HepG2 (cell line): ENCODE results near the gene STX10. TPM values are rescaled to one million over a fixed set of nuclear protein-coding genes. Genes with fewer than 3 reads are reported as not detected.

Experiments used
- CAMTA2 ChIP-seq: sonication (generic); formaldehyde crosslinking; IDR thresholded peaks from 2 replicates; pipeline ENCODE4 v1.4.0; 2020; ENCODE audit warnings: mild to moderate bottlenecking, missing genetic modification reagents, borderline replicate concordance
- CC2D1A ChIP-seq: sonication (generic); formaldehyde crosslinking; IDR thresholded peaks from 2 replicates; pipeline ENCODE4 v1.8.1; 2023; ENCODE audit warnings: mild to moderate bottlenecking, missing genetic modification reagents
- FOXA1 ChIP-seq, 2 experiments: fragments of 450-650 bp in 1 of 2; sonication (generic) in 1 of 2; formaldehyde crosslinking in 1 of 2; IDR thresholded peaks; 2 replicates each; pipeline versions ENCODE4 v1.4.0 to v1.6.1; 2016 to 2020; ENCODE audit warnings: missing genetic modification reagents in 1 of 2
- IKZF1 ChIP-seq: fragments of 450-650 bp; IDR thresholded peaks from 2 replicates; pipeline ENCODE4 v1.7.1; 2016
- KDM4B ChIP-seq: sonication (generic); formaldehyde crosslinking; IDR thresholded peaks from 2 replicates; pipeline ENCODE4 v1.4.0; 2020; ENCODE audit warnings: missing genetic modification reagents
- NCOR1 ChIP-seq: fragments of 200-600 bp; sonication (generic); IDR thresholded peaks from 2 replicates; pipeline ENCODE4 v1.7.0; 2017; ENCODE audit warnings: antibody characterized with exemption, low read length, borderline replicate concordance
- NR2C2 ChIP-seq: sonication (generic); formaldehyde crosslinking; IDR thresholded peaks from 2 replicates; pipeline ENCODE4 v1.4.0; 2020; ENCODE audit warnings: missing genetic modification reagents, mild to moderate bottlenecking, moderate library complexity, borderline replicate concordance
- POGZ ChIP-seq: sonication (generic); formaldehyde crosslinking; IDR thresholded peaks from 2 replicates; pipeline ENCODE4 v1.4.0; 2020; ENCODE audit warnings: mild to moderate bottlenecking, missing genetic modification reagents
- TCF7 ChIP-seq: sonication (generic); IDR thresholded peaks from 2 replicates; pipeline ENCODE4 v1.6.1; 2016; ENCODE audit warnings: antibody characterized with exemption, low read depth
- U2AF2 ChIP-seq: fragments of 200-400 bp; formaldehyde crosslinking; IDR thresholded peaks from 2 replicates; pipeline ENCODE4 v1.6.1; 2017; ENCODE audit warnings: low read depth, mild to moderate bottlenecking, low read length
- ZNF256 ChIP-seq: sonication (generic); formaldehyde crosslinking; conservative IDR thresholded peaks from 2 replicates; pipeline ENCODE4 v1.4.0; 2020; ENCODE audit warnings: missing genetic modification reagents
- ZSCAN30 ChIP-seq: sonication (generic); formaldehyde crosslinking; IDR thresholded peaks from 2 replicates; pipeline ENCODE4 v1.5.0; 2020; ENCODE audit warnings: mild to moderate bottlenecking, missing genetic modification reagents
- ZSCAN31 ChIP-seq: sonication (generic); formaldehyde crosslinking; IDR thresholded peaks from 2 replicates; pipeline ENCODE4 v1.5.0; 2020; ENCODE audit warnings: low read depth, mild to moderate bottlenecking, missing genetic modification reagents
- polyA plus RNA-seq, 8 experiments: library from polyadenylated mRNA; depleted of rRNA in 3 of 8; stranded (reverse) in 7 of 8; unstranded in 1 of 8; fragments of >200 nt; fragmentation: Illumina TruSeq in 4 of 8; extraction: Trizol in 4 of 8; gene quantifications; 2 replicates each; pipeline versions ENCODE4 v1.2.1 to v1.2.3, GENCODE V29; 2011 to 2016; ENCODE audit warnings: low read depth in 4 of 8, missing spikeins in 1 of 8, mixed read lengths in 1 of 8; ENCODE audit not compliant: insufficient read depth in 1 of 8
- total RNA-seq, 5 experiments: library from RNA; depleted of rRNA; stranded (reverse); fragments of >200 nt; fragmentation: Illumina TruSeq; extraction: Trizol; gene quantifications; 2 replicates each; pipeline ENCODE4 v1.2.3, GENCODE V29; 2016; ENCODE audit warnings: low read depth in 1 of 5
- TF ChIP-seq, protein P1 (sequence below): sonication (generic); formaldehyde crosslinking; IDR thresholded peaks from 2 replicates; pipeline ENCODE4 v1.9.0; 2021; ENCODE audit warnings: missing genetic modification reagents, mild to moderate bottlenecking, borderline replicate concordance
- TF ChIP-seq, protein P2 (sequence below): sonication (generic); formaldehyde crosslinking; conservative IDR thresholded peaks from 2 replicates; pipeline ENCODE4 v1.4.0; 2020; ENCODE audit warnings: mild to moderate bottlenecking, missing genetic modification reagents, moderate library complexity
- TF ChIP-seq, protein P3 (sequence below): IDR thresholded peaks from 2 replicates; pipeline ENCODE4 v1.6.1; 2016; ENCODE audit warnings: missing genetic modification reagents, missing compliant biosample characterization
- TF ChIP-seq, protein P4 (sequence below), 2 experiments: sonication (generic) in 1 of 2; formaldehyde crosslinking in 1 of 2; IDR thresholded peaks; 2 replicates each; pipeline versions ENCODE4 v1.6.1 to v1.9.0; 2014 to 2022; ENCODE audit warnings: antibody characterized with exemption in 1 of 2, borderline replicate concordance in 1 of 2, inconsistent platforms in 1 of 2, low read depth in 1 of 2, missing genetic modification reagents in 1 of 2

Gene STX10
- total and polyA plus RNA-seq, 2 of the 13 experiments (the other 11 are each of a cell fraction or from before 2014, with no cell fraction given): 47.9 to 66.4 TPM

DNA sequence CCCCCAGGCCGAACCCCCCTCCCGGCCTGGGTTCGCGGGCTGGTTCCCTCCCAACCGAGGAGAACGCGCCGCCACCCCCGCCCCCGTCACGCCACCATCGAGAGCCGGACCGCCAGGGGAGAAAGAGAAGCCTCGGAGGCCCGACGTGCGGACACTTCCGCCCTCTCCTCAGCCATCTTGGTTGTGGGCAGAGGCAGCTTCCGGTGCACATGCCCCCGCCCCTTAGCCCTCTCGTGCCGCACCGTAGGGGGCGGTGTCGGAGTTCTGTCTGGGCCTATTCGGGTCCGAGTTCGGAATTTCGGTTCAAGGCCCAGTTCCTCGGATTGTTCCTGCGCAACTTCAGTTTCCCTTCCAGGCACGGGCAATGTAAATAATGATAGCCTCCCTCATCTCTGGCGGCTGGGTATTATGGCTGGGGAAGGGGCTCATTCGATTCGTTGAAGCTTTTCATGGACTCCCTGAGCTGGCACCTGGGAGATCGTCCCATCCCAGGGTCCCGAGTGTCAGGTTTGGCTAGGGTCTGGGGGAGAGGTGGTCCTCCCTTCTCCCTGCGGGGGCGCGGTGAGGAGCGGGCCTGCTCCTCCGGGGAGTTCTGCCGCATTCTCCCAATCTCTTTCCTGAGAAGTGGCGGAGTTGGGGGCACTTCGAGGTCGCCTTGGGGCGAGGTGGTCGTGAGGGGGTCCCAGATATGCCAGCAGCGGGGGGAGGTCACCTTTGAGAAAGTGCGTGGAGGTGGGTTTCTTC lies at the start of gene STX10, which contains the start of gene IER2 (continued):
- TF ChIP-seq, protein P1, sequence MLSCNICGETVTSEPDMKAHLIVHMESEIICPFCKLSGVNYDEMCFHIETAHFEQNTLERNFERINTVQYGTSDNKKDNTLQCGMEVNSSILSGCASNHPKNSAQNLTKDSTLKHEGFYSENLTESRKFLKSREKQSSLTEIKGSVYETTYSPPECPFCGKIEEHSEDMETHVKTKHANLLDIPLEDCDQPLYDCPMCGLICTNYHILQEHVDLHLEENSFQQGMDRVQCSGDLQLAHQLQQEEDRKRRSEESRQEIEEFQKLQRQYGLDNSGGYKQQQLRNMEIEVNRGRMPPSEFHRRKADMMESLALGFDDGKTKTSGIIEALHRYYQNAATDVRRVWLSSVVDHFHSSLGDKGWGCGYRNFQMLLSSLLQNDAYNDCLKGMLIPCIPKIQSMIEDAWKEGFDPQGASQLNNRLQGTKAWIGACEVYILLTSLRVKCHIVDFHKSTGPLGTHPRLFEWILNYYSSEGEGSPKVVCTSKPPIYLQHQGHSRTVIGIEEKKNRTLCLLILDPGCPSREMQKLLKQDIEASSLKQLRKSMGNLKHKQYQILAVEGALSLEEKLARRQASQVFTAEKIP (CRISPR knock-in tag): no peak
- TF ChIP-seq, protein P2, sequence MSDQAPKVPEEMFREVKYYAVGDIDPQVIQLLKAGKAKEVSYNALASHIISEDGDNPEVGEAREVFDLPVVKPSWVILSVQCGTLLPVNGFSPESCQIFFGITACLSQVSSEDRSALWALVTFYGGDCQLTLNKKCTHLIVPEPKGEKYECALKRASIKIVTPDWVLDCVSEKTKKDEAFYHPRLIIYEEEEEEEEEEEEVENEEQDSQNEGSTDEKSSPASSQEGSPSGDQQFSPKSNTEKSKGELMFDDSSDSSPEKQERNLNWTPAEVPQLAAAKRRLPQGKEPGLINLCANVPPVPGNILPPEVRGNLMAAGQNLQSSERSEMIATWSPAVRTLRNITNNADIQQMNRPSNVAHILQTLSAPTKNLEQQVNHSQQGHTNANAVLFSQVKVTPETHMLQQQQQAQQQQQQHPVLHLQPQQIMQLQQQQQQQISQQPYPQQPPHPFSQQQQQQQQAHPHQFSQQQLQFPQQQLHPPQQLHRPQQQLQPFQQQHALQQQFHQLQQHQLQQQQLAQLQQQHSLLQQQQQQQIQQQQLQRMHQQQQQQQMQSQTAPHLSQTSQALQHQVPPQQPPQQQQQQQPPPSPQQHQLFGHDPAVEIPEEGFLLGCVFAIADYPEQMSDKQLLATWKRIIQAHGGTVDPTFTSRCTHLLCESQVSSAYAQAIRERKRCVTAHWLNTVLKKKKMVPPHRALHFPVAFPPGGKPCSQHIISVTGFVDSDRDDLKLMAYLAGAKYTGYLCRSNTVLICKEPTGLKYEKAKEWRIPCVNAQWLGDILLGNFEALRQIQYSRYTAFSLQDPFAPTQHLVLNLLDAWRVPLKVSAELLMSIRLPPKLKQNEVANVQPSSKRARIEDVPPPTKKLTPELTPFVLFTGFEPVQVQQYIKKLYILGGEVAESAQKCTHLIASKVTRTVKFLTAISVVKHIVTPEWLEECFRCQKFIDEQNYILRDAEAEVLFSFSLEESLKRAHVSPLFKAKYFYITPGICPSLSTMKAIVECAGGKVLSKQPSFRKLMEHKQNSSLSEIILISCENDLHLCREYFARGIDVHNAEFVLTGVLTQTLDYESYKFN (CRISPR knock-in tag): peak; percentile 71
- TF ChIP-seq, protein P3, sequence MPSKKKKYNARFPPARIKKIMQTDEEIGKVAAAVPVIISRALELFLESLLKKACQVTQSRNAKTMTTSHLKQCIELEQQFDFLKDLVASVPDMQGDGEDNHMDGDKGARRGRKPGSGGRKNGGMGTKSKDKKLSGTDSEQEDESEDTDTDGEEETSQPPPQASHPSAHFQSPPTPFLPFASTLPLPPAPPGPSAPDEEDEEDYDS (CRISPR knock-in tag): peak; percentile 43; the same call in 1 of the 2 replicates
- TF ChIP-seq NCOR1 (peak; percentile 50; the same call in 1 of the 2 replicates), ZSCAN30 (CRISPR knock-in tag) (0 out of 2 replicates have a peak, but pooled peaks have one; percentile 71), IKZF1 (no peak), KDM4B (no peak), CC2D1A (CRISPR knock-in tag) (no peak), POGZ (peak; percentile 56; the same call in 1 of the 2 replicates), ZNF256 (CRISPR knock-in tag) (no peak; the same call in 1 of the 2 replicates), CAMTA2 (CRISPR knock-in tag) (no peak), FOXA1 (IDR thresholded peaks at IDR 0.05) (no peak), FOXA1 (CRISPR knock-in tag; IDR thresholded peaks at IDR 0.05) (peak; percentile 84), TCF7 (no peak), ZSCAN31 (CRISPR knock-in tag) (peak; percentile 75; the same call in 1 of the 2 replicates), NR2C2 (CRISPR knock-in tag) (peak; percentile 89), U2AF2 (no peak)
- TF ChIP-seq, protein P4, sequence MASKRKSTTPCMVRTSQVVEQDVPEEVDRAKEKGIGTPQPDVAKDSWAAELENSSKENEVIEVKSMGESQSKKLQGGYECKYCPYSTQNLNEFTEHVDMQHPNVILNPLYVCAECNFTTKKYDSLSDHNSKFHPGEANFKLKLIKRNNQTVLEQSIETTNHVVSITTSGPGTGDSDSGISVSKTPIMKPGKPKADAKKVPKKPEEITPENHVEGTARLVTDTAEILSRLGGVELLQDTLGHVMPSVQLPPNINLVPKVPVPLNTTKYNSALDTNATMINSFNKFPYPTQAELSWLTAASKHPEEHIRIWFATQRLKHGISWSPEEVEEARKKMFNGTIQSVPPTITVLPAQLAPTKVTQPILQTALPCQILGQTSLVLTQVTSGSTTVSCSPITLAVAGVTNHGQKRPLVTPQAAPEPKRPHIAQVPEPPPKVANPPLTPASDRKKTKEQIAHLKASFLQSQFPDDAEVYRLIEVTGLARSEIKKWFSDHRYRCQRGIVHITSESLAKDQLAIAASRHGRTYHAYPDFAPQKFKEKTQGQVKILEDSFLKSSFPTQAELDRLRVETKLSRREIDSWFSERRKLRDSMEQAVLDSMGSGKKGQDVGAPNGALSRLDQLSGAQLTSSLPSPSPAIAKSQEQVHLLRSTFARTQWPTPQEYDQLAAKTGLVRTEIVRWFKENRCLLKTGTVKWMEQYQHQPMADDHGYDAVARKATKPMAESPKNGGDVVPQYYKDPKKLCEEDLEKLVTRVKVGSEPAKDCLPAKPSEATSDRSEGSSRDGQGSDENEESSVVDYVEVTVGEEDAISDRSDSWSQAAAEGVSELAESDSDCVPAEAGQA (IDR thresholded peaks at IDR 0.05; ENCODE audit: low read depth): peak; percentile 95
- TF ChIP-seq, protein P4 (CRISPR knock-in tag; IDR thresholded peaks at IDR 0.05; ENCODE audit: borderline replicate concordance): no peak
